ENCODE results near the gene NUP153.
"Not testable (repeated sequence)": the region's sequence is repeated elsewhere in the genome, so short reads cannot be mapped to it uniquely, and the experiment has no call there.

NUP153 gene

GRCh38 chr6:17612048-17612447 lies 94.7 kb downstream of the NUP153 start:
- in situ Hi-C loops (cut with MboI; ENCODE audit: low sequenced_read_pairs) = no loop called here

- in situ Hi-C loops (cut with MboI; ENCODE audit: low sequenced_read_pairs) = no loop called here
Observed at GRCh38 chr6:17610835-17611234, 95.9 kb downstream of the NUP153 start.

- in situ Hi-C loops (cut with MboI; ENCODE audit: low sequenced_read_pairs) = no loop called here
Observed at GRCh38 chr6:17606606-17607005, 100.1 kb downstream of the NUP153 start.

- in situ Hi-C loops (cut with MboI; ENCODE audit: low sequenced_read_pairs) = no loop called here
Observed at GRCh38 chr6:17602888-17603287, 103.8 kb downstream of the NUP153 start.

GRCh38 chr6:17601386-17601703 lies 105.4 kb downstream of the NUP153 start:
- in situ Hi-C loops (cut with MboI; ENCODE audit: low sequenced_read_pairs) = no loop called here

- in situ Hi-C loops (cut with MboI; ENCODE audit: low sequenced_read_pairs) = no loop called here
Observed at GRCh38 chr6:17600527-17601385, 106.0 kb downstream of the NUP153 start.

GRCh38 chr6:17599877-17600526 lies 106.7 kb downstream of the NUP153 start, which contains the start of gene FAM8A1:
FAM8A1 (plus strand) TSS chr6:17600302; CDS start chr6:17600410, 108 bp downstream.
- in situ Hi-C loops (cut with MboI; ENCODE audit: low sequenced_read_pairs) = no loop called here

GRCh38 chr6:17596085-17596484 lies 110.6 kb downstream of the NUP153 start:
- in situ Hi-C loops (cut with MboI; ENCODE audit: low sequenced_read_pairs) = no loop called here

- in situ Hi-C loops (cut with MboI; ENCODE audit: low sequenced_read_pairs) = no loop called here
Observed at GRCh38 chr6:17593246-17593645, 113.5 kb downstream of the NUP153 start.

GRCh38 chr6:17591287-17591686 lies 115.4 kb downstream of the NUP153 start:
- in situ Hi-C loops (cut with MboI; ENCODE audit: low sequenced_read_pairs) = no loop called here

GRCh38 chr6:17589406-17590096 lies 117.2 kb downstream of the NUP153 start:
- in situ Hi-C loops (cut with MboI; ENCODE audit: low sequenced_read_pairs) = no loop called here

- in situ Hi-C loops (cut with MboI; ENCODE audit: low sequenced_read_pairs) = no loop called here
Observed at GRCh38 chr6:17588011-17588410, 118.7 kb downstream of the NUP153 start.

- in situ Hi-C loops (cut with MboI; ENCODE audit: low sequenced_read_pairs) = not testable (repeated sequence)
Observed at GRCh38 chr6:17586623-17587022, 120.1 kb downstream of the NUP153 start.

GRCh38 chr6:17585766-17586490 lies 120.8 kb downstream of the NUP153 start:
- in situ Hi-C loops (cut with MboI; ENCODE audit: low sequenced_read_pairs) = no loop called here

GRCh38 chr6:17584241-17584803 lies 122.4 kb downstream of the NUP153 start:
- in situ Hi-C loops (cut with MboI; ENCODE audit: low sequenced_read_pairs) = no loop called here

- in situ Hi-C loops (cut with MboI; ENCODE audit: low sequenced_read_pairs) = no loop called here
Observed at GRCh38 chr6:17583811-17584210, 122.9 kb downstream of the NUP153 start.

GRCh38 chr6:17581282-17581681 lies 125.4 kb downstream of the NUP153 start:
- in situ Hi-C loops (cut with MboI; ENCODE audit: low sequenced_read_pairs) = not testable (repeated sequence)

- in situ Hi-C loops (cut with MboI; ENCODE audit: low sequenced_read_pairs) = no loop called here
Observed at GRCh38 chr6:17580518-17581048, 126.1 kb downstream of the NUP153 start.

GRCh38 chr6:17577059-17577458 lies 129.7 kb downstream of the NUP153 start:
- in situ Hi-C loops (cut with MboI; ENCODE audit: low sequenced_read_pairs) = no loop called here

- in situ Hi-C loops (cut with MboI; ENCODE audit: low sequenced_read_pairs) = no loop called here
Observed at GRCh38 chr6:17574866-17575560, 131.7 kb downstream of the NUP153 start.

Measured in hTERT RPE-1 (cell line).